Gastroesophageal sphincter (tissue), 3 donors: Measurements from ENCODE around the gene TTLL1.

Experiments used
- CTCF ChIP-seq, 4 experiments: fragments of 200-600 bp in 2 of 4; fragments of 450-650 bp in 2 of 4; sonication (generic) in 1 of 4; IDR thresholded peaks; one replicate each; pipeline ENCODE4 v1.5.1; 2017 to 2019; ENCODE audit warnings: antibody characterized with exemption in 4 of 4, mild to moderate bottlenecking in 2 of 4, moderate library complexity in 2 of 4
- EP300 ChIP-seq: sonication (generic); formaldehyde crosslinking; IDR thresholded peaks from one replicate; pipeline ENCODE4 v1.6.1; 2017; ENCODE audit warnings: antibody characterized with exemption, mild to moderate bottlenecking
- POLR2A ChIP-seq, 2 donors: fragments of 450-650 bp; IDR thresholded peaks; one replicate each; pipeline ENCODE4 v1.6.1; 2017; ENCODE audit warnings: antibody characterized with exemption in 2 of 2, mild to moderate bottlenecking in 2 of 2, moderate library complexity in 1 of 2
- POLR2AphosphoS5 ChIP-seq: sonication (generic); formaldehyde crosslinking; IDR thresholded peaks from one replicate; pipeline ENCODE4 v1.6.1; 2017; ENCODE audit warnings: antibody characterized with exemption

GRCh38 chr22:43085658-43086606, 3.3 kb downstream of the TTLL1 start:
- TF ChIP-seq POLR2A (IDR thresholded peaks at IDR 0.05) (no peak), CTCF (IDR thresholded peaks at IDR 0.05) (no peak), POLR2AphosphoS5 (no peak), EP300 (no peak)
